Measurements from ENCODE around the gene RXFP1.

DNA sequence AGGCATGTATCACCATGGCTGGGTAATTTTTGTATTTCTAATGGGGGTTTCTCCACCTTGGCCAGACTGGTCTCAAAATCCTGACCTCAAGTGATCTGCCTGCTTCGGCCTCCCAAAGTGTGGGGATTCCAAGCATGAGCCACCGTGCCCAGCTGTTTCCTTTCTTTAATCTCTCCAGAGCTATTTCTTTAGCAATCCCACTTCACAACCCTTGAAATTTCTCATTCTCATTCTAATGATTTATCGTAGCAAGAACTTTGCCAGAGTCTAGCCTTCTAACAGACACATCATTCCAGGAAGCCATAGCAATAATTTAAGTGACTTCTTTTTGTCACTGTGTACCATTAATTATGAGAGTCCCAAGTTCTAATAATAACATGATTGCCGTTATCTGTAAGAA is 68.6 kb downstream of the RXFP1 start:
- TF ChIP-seq SP1 (IDR thresholded peaks at IDR 0.05) (no peak), YY1 (IDR thresholded peaks at IDR 0.05) (no peak), GABPA (IDR thresholded peaks at IDR 0.05 in 1 of 2, conservative IDR thresholded peaks at IDR 0.05 in 1 of 2) (no peak), JUND (IDR thresholded peaks at IDR 0.05) (no peak), HNF4A (conservative IDR thresholded peaks at IDR 0.05) (no peak), TAF1 (conservative IDR thresholded peaks at IDR 0.05) (no peak), EGR1 (IDR thresholded peaks at IDR 0.05; ENCODE audit: low read depth in 2 of 2) (no peak), FOXA2 (IDR thresholded peaks at IDR 0.05) (no peak)
- TF ChIP-seq, protein P1, sequence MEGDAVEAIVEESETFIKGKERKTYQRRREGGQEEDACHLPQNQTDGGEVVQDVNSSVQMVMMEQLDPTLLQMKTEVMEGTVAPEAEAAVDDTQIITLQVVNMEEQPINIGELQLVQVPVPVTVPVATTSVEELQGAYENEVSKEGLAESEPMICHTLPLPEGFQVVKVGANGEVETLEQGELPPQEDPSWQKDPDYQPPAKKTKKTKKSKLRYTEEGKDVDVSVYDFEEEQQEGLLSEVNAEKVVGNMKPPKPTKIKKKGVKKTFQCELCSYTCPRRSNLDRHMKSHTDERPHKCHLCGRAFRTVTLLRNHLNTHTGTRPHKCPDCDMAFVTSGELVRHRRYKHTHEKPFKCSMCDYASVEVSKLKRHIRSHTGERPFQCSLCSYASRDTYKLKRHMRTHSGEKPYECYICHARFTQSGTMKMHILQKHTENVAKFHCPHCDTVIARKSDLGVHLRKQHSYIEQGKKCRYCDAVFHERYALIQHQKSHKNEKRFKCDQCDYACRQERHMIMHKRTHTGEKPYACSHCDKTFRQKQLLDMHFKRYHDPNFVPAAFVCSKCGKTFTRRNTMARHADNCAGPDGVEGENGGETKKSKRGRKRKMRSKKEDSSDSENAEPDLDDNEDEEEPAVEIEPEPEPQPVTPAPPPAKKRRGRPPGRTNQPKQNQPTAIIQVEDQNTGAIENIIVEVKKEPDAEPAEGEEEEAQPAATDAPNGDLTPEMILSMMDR (IDR thresholded peaks at IDR 0.05; ENCODE audit: low read depth, low read length, missing input control): no peak
- TF ChIP-seq, protein P2, sequence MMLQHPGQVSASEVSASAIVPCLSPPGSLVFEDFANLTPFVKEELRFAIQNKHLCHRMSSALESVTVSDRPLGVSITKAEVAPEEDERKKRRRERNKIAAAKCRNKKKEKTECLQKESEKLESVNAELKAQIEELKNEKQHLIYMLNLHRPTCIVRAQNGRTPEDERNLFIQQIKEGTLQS (IDR thresholded peaks at IDR 0.05): no peak
- TF ChIP-seq, protein P3, sequence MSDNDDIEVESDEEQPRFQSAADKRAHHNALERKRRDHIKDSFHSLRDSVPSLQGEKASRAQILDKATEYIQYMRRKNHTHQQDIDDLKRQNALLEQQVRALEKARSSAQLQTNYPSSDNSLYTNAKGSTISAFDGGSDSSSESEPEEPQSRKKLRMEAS (IDR thresholded peaks at IDR 0.05): no peak
- TF ChIP-seq, protein P4, sequence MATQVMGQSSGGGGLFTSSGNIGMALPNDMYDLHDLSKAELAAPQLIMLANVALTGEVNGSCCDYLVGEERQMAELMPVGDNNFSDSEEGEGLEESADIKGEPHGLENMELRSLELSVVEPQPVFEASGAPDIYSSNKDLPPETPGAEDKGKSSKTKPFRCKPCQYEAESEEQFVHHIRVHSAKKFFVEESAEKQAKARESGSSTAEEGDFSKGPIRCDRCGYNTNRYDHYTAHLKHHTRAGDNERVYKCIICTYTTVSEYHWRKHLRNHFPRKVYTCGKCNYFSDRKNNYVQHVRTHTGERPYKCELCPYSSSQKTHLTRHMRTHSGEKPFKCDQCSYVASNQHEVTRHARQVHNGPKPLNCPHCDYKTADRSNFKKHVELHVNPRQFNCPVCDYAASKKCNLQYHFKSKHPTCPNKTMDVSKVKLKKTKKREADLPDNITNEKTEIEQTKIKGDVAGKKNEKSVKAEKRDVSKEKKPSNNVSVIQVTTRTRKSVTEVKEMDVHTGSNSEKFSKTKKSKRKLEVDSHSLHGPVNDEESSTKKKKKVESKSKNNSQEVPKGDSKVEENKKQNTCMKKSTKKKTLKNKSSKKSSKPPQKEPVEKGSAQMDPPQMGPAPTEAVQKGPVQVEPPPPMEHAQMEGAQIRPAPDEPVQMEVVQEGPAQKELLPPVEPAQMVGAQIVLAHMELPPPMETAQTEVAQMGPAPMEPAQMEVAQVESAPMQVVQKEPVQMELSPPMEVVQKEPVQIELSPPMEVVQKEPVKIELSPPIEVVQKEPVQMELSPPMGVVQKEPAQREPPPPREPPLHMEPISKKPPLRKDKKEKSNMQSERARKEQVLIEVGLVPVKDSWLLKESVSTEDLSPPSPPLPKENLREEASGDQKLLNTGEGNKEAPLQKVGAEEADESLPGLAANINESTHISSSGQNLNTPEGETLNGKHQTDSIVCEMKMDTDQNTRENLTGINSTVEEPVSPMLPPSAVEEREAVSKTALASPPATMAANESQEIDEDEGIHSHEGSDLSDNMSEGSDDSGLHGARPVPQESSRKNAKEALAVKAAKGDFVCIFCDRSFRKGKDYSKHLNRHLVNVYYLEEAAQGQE (IDR thresholded peaks at IDR 0.05): no peak

Data from liver (tissue), 3 donors.